Activated T-helper 2 cell treated with anti-CD3 and anti-CD28 coated beads, Interferon-gamma antibody, Interleukin-2, Interleukin-4, amounts not matched to agents 10 μg/mL and 5 μg/mL and 100 μg/mL, durations not matched to agents 14 hours and 24 hours and 36 hours (primary cell): ENCODE data around the gene WNT7A. TPM values are rescaled to one million over a fixed set of nuclear protein-coding genes. Genes with fewer than 3 reads are reported as not detected.

ENCODE experiments used
- DNase-seq: peaks from one replicate; pipeline ENCODE4 v3.0.0; 2021; ENCODE audit warnings: low spot score
- H3K27ac Mint-ChIP-seq: one replicate; pipeline ENCODE4 v1.8.0; 2021; ENCODE audit warnings: mixed read lengths
- H3K27me3 Mint-ChIP-seq: one replicate; pipeline ENCODE4 v1.8.0; 2021; ENCODE audit warnings: low read depth, mixed read lengths
- H3K36me3 Mint-ChIP-seq: one replicate; pipeline ENCODE4 v1.8.0; 2021; ENCODE audit warnings: low read depth, mixed read lengths
- H3K4me1 Mint-ChIP-seq: one replicate; pipeline ENCODE4 v1.8.0; 2021; ENCODE audit warnings: low read depth, mixed read lengths
- H3K4me3 Mint-ChIP-seq: one replicate; pipeline ENCODE4 v1.8.0; 2021; ENCODE audit warnings: low read depth, mild to moderate bottlenecking, moderate library complexity, mixed read lengths
- H3K9me3 Mint-ChIP-seq: one replicate; pipeline ENCODE4 v1.8.0; 2021; ENCODE audit warnings: mixed read lengths
- intact Hi-C: fragments of 100-400 bp; cut with micrococcal nuclease; formaldehyde crosslinking; loops from one replicate; pipeline ENCODE4 v1.15.1; 2023
- total RNA-seq: library from RNA; stranded (reverse); gene quantifications from 2 replicates; pipeline ENCODE4 v1.2.3, GENCODE V29; 2022

Gene WNT7A
- total RNA-seq, 1 donor from 2014 or later: not detected

DNA sequence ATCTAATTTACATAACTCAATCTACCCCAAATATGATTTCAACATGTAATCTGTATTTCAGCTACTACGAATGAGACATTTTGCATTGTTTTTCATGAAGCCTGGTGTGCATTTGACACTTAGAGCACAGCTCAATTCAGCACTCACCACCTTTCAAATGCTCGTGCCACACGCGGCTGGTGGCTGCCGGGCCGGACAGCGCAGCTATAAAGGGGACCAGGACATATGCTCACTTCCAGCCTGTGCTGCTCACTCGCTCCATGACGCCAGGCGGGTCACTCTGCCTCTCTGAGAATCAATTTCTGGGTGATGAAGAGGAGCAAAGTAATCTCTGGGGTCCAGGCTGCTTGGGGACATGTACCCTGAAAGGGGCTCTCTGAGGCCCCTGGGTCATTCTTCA lies 93.1 kb downstream of the WNT7A start:
- no peaks in the 10 kb centered on the region for H3K4me1 Mint-ChIP-seq
- H3K27me3 Mint-ChIP-seq: peaks cover 1% of the 10 kb centered on the region
- H3K9me3 Mint-ChIP-seq: no peaks in the 10 kb centered on the region
- no peaks in the 10 kb centered on the region for H3K36me3 Mint-ChIP-seq
- DNase-seq: no peak
- intact Hi-C loops: no loop called here
- H3K27ac Mint-ChIP-seq: no peak overlapping the region
- no peak overlapping the region for H3K4me3 Mint-ChIP-seq

DNA sequence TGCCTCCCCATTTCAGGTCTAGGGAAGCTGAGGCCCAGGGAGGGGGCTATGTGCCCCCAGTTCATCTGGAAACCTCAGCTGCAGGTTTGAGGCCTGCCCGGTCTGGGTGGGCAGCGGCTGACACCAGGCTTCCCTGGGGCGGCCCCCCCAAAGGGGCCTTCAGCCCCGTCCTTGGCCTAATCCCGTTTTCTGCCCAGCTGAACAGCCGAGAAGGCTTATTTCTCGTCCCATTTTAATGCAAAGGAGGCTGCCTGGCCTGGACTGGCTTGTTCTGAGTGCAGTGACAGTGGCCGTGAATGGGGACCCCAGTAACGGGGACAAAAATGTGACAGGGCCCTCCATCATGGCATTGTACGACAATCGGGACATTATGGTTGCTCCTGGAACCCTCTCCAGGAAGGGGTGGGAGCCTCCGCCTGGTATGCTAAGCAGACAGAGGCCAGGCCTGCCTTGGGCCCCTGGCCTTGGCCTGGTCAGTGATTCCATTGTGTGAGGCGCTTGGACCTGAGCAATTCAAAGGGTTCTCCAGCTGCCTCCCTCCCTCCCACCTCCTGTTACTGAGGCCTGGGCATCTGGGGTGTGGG lies 93.9 kb downstream of the WNT7A start:
- H3K9me3 Mint-ChIP-seq: no peaks in the 10 kb centered on the region
- no peak overlapping the region for H3K4me3 Mint-ChIP-seq
- peaks cover 1% of the 10 kb centered on the region for H3K27me3 Mint-ChIP-seq
- DNase-seq: no peak
- no peak overlapping the region for H3K27ac Mint-ChIP-seq
- intact Hi-C loops: no loop called here
- H3K4me1 Mint-ChIP-seq: no peaks in the 10 kb centered on the region
- no peaks in the 10 kb centered on the region for H3K36me3 Mint-ChIP-seq

DNA sequence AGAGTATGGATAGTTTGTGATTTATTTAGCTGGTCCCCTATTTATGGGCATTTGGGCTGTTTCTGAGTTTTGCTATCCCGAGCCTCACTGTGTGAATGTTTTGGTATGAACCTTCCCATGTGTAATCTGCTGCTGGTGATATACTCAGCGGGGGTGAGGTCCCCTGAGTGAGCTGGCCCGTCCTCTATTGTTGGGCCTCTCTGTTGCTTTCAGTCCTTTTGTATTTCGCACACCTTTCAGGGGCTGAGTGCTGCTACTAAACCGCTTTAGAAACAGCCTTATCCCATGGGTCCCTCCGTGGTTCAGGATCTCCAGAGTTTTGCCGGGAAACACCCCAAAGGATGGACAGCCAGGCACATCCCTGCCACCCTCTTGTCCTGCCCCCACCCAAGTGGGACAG lies 94.5 kb downstream of the WNT7A start:
- H3K27me3 Mint-ChIP-seq: peaks cover 1% of the 10 kb centered on the region
- H3K27ac Mint-ChIP-seq: no peak overlapping the region
- H3K4me1 Mint-ChIP-seq: no peaks in the 10 kb centered on the region
- no peak overlapping the region for H3K4me3 Mint-ChIP-seq
- no peaks in the 10 kb centered on the region for H3K9me3 Mint-ChIP-seq
- H3K36me3 Mint-ChIP-seq: no peaks in the 10 kb centered on the region
- no peak for DNase-seq
- intact Hi-C loops: no loop called here

DNA sequence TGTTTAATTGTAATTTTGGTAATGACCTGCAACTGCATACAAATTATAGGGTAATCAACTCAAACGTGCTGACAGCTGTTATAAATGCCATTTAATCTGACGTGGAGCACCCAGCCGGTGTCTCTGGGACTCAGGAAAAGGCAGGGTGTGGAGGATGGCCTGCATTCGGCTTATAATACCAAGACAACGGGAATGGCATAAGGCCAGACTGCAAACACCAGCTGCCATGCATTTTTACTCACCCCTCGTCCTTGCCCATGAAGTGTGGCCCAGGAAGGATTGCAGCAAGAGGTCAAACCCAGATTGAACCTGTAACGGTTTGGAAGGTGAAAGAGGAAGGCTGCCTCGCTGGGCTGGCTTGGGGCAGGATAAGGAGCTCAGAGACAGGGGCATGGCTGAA lies 96.4 kb downstream of the WNT7A start:
- Mint-ChIP-seq H3K27ac (no peak overlapping the region), H3K9me3 (no peaks in the 10 kb centered on the region), H3K36me3 (no peaks in the 10 kb centered on the region), H3K4me1 (no peaks in the 10 kb centered on the region), H3K4me3 (no peak overlapping the region), H3K27me3 (peaks cover 1% of the 10 kb centered on the region)
- no peak for DNase-seq
- intact Hi-C loops: no loop called here

DNA sequence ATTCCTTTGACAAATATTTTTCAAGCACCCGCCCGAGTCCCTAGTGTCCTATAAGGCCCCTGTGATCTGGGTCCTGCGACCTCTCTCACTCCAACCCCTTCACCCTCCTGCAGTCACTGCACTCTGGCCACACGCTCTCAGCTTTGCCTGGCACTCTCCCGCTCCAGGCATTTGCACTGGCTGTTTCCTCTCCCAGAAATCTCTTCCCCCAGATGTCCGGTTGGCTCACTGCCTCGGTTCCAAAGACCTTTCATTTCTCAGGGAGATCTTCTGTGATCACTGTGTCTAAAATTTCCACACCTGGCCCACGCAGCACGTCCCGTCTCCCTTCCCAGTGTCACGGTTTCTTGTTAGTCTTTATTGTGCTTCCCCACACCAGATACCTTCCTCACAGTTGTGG lies 97.4 kb downstream of the WNT7A start:
- H3K9me3 Mint-ChIP-seq: no peaks in the 10 kb centered on the region
- intact Hi-C loops: no loop called here
- no peaks in the 10 kb centered on the region for H3K36me3 Mint-ChIP-seq
- no peak overlapping the region for H3K4me3 Mint-ChIP-seq
- H3K27me3 Mint-ChIP-seq: peaks cover 1% of the 10 kb centered on the region
- no peak overlapping the region for H3K27ac Mint-ChIP-seq
- no peaks in the 10 kb centered on the region for H3K4me1 Mint-ChIP-seq
- no peak for DNase-seq

DNA sequence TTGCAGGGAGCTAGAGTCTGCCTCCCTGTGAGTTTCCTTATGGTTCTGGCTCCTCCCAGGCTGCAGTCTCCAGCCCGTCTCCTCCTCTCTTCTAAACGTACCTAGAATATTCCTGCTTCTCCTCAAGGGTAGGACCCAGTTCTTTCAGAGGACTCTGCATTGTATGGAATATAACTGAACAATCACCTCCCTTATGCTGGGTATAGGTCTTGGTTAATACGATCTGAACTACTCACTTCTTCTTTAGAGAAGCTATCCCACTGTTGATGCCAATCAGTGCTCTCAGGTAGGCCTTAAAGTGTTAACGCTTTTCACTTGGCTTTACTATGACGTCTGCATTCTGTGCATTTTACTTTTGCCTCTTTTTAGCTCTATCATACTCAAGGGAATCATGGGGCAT lies 98.5 kb downstream of the WNT7A start:
- Mint-ChIP-seq H3K4me1 (no peaks in the 10 kb centered on the region), H3K36me3 (no peaks in the 10 kb centered on the region), H3K27ac (no peak overlapping the region), H3K9me3 (no peaks in the 10 kb centered on the region), H3K27me3 (peaks cover 1% of the 10 kb centered on the region), H3K4me3 (no peak overlapping the region)
- DNase-seq: no peak
- intact Hi-C loops: no loop called here

DNA sequence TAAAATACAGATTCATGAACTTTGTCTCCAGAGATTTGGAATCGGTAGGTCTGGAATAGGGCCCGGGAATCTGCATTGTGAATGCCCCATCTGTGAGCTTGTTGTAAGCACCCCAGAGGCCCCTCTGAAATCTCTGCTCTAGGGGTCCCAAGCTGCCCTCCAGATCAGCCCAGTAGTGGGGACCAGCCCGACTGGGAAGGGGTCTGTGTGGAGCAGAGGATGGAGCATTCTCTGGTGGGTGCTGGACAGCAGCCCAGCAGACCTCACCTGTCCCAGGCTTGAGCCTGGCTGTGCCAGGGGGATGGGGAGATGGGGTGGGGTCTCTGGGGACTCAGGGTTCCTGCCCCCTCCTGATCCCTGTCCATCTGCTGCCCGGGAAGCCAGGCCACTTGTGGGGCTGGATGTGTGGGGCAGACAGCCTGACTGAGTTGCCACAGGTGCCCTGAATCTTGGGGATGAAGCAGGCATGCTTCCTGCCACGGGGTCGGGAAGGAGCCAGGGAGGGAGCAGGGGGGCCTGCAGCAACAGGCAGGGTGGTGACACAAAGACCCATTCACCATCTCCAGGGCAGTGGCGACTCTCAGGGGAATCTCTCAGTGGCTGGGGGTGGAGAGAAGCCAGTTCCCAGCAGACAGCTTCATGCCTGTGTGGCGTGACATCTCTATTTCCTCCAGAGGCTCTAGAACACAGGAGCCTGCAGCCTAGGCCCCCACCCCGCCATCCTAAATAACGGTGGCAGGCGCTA lies 99.3 kb downstream of the WNT7A start:
- no peak overlapping the region for H3K27ac Mint-ChIP-seq
- intact Hi-C loops: no loop called here
- H3K36me3 Mint-ChIP-seq: no peaks in the 10 kb centered on the region
- H3K4me1 Mint-ChIP-seq: no peaks in the 10 kb centered on the region
- no peaks in the 10 kb centered on the region for H3K9me3 Mint-ChIP-seq
- peaks cover 1% of the 10 kb centered on the region for H3K27me3 Mint-ChIP-seq
- DNase-seq: no peak
- no peak overlapping the region for H3K4me3 Mint-ChIP-seq

DNA sequence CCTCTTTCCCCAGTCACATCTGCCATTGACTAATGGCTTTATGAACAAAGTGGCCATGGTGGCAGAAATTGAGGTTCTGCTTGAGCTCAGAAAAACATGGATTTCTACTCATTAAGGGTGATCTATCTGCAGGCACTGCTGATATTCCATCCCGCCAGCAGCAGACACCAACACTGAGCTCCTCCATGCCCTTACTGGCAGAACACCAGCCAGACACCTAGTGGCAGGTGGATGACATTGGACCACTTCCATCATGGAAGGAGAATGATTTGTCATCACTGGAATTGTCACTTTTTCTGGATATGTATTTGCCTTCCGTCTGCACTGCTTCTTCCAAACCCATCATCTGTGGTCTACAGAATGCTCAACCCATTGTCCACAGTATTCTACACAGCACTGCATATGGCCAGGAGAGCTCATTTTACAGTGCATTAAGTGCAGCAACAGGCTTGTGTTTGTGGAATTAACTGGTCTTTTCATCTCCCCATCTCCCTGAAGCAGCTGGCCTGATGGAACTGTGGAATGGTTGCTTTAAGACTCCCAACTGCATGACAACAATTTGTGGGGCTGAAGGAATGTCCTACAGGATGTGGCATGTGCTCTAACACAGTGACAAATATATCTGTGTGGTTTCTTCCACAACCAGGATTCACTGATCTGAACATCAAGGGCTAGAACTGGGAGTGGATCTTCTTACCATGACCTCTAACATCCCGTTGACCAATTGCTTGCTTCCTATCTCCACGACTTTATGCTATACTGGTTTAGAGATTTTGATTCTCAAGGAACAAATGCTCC lies 103.4 kb downstream of the WNT7A start:
- H3K9me3 Mint-ChIP-seq: no peaks in the 10 kb centered on the region
- no peaks in the 10 kb centered on the region for H3K36me3 Mint-ChIP-seq
- H3K4me1 Mint-ChIP-seq: no peaks in the 10 kb centered on the region
- H3K4me3 Mint-ChIP-seq: no peak overlapping the region
- no peaks in the 10 kb centered on the region for H3K27me3 Mint-ChIP-seq
- H3K27ac Mint-ChIP-seq: no peak overlapping the region
- no peak for DNase-seq
- intact Hi-C loops: no loop called here

DNA sequence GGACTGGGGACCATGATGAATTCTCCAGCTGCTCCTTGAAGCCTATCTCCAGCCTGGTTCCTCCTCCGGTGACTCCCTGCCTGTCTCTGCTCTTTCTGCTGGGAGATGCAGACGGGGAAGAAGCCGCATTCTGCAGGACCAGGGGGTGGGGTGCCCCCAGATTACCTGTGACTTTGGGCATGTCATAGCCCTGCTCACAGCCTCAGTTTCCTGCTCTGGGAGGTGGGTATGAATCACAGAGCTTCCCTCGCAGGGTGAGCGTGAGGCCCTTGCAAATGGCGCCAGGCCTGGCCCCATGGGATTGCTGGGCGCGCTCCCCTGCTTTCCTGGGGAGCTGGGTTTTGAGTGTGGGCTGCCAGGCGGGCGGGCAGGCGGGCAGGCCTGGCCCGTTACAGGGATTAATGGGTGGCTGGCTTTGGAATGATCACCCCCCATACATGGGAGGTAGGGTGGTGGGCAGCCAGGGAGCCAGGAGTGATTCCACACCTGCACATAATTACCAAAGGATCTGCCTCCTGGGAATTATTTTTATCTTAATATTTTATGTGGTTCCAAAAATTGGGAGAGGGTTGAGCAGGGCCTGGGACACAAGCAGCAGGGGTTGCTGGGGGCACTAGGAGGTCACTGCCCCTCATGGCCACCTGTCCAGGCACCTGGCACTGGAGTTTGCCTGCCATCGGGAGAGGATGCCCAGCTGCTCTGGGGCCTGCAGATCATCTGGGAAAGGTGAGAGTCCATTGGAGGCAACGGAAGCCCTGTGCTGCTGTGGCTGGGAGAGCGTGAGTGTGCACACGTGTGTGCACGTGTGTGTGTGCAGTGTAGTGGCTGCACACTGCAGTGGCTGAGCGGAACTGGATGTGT lies 106.8 kb downstream of the WNT7A start:
- Mint-ChIP-seq H3K9me3 (no peaks in the 10 kb centered on the region), H3K27me3 (no peaks in the 10 kb centered on the region), H3K4me3 (no peak overlapping the region), H3K36me3 (no peaks in the 10 kb centered on the region), H3K27ac (no peak overlapping the region), H3K4me1 (peaks cover 1% of the 10 kb centered on the region)
- no peak for DNase-seq
- intact Hi-C loops: no loop called here

DNA sequence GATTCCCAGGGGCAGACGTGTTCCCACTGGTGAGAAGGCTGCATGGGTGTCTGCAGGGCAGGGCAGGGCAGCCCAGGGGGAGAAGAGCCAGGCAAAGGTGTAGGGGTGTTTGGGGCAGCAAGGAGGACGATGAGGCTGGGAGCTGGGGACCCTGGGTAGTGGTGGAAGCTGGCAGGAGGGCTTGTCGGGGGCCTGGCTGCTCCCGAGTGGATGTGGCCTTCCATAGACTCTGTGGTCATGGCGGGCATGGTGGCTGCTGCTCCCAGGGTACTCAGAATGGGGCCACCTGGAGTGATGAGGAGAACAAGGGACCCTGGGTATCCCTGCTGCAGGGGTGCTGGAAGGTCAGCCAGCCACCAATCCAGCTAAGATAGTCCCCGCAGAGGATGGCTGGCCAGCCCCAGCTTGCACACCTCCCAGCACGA lies 107.5 kb downstream of the WNT7A start:
- intact Hi-C loops: no loop called here
- no peak overlapping the region for H3K27ac Mint-ChIP-seq
- H3K9me3 Mint-ChIP-seq: no peaks in the 10 kb centered on the region
- H3K36me3 Mint-ChIP-seq: no peaks in the 10 kb centered on the region
- H3K4me1 Mint-ChIP-seq: peaks cover 1% of the 10 kb centered on the region
- H3K27me3 Mint-ChIP-seq: no peaks in the 10 kb centered on the region
- no peak overlapping the region for H3K4me3 Mint-ChIP-seq
- DNase-seq: no peak

DNA sequence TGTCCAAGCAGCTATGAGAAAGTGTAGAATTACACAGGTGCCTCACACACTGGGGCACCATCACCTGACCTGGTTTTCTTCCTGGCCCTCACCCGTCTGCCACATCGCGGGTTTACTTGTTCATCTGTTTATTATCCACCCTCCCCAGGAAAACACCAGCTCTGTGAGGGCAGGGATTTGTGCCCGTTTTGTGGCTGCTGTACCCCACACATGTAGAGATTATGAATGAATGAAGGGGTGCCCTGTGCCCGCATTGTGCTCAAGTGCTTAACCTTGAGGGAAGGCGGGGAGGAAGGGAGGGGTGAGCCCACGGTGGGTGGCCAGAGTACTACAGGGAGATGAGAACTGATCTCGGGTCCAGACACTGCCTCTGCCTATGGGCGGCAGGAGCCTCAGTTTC lies 108.4 kb downstream of the WNT7A start:
- peaks cover 1% of the 10 kb centered on the region for H3K4me1 Mint-ChIP-seq
- no peak for DNase-seq
- no peak overlapping the region for H3K4me3 Mint-ChIP-seq
- H3K9me3 Mint-ChIP-seq: no peaks in the 10 kb centered on the region
- no peaks in the 10 kb centered on the region for H3K27me3 Mint-ChIP-seq
- intact Hi-C loops: no loop called here
- H3K36me3 Mint-ChIP-seq: no peaks in the 10 kb centered on the region
- no peak overlapping the region for H3K27ac Mint-ChIP-seq

DNA sequence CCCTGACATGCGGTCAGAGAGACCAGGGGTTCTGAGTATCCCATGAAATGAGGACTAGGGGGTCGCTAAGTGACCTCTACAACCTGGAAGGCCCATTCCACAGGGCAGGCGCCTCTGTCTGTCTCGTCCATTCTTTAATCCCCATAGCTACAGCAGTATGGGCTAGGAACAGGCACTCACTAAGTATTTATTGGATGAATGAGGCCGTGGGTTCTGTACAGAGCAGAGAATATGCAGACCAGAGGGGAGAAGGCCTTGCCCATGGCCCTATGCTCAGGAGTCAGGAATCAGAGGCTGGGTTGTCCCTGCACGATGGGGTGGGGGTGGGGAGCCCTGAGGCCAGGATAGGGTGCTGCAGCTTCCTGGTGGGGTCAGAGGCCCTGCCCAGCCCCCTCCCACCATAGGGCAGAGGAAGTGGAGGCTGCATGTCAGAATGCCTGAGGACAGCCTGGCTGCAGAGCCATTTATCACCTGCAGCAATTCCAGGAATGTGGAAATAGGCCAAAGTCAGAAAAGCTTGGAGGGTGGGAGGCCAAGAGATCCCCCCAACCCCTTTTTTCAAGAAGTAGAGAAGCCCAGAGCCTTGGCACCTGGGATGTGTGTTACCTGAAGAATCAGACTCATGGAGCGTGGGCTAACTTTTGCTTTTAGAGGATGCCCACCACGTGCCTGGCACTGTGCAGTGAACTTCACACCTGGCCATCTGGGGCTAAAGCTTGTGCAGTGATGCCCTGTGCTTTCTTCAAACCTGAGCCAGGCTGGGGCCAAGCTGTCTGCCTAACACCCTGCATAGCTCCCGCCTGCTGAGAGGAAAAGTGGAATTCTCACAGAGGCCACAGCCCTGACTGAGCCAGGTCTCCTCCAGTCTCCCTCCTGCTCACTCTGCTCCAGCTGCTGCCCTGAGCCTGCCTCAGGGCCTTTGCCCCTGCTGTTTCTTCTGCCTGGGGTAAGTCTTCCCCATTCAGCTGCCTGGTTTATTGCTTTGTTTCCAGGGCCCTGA lies 109.4 kb downstream of the WNT7A start:
- intact Hi-C loops: no loop called here
- no peaks in the 10 kb centered on the region for H3K9me3 Mint-ChIP-seq
- no peak for DNase-seq
- H3K4me3 Mint-ChIP-seq: no peak overlapping the region
- no peaks in the 10 kb centered on the region for H3K27me3 Mint-ChIP-seq
- peaks cover 1% of the 10 kb centered on the region for H3K4me1 Mint-ChIP-seq
- H3K27ac Mint-ChIP-seq: no peak overlapping the region
- no peaks in the 10 kb centered on the region for H3K36me3 Mint-ChIP-seq
